HG02973 (cell line): ENCODE results near the gene MAD1L1.
"Not testable (repeated sequence)": the region's sequence is repeated elsewhere in the genome, so short reads cannot be mapped to it uniquely, and the experiment has no call there.

Experiments
- ATAC-seq: cut with Tn5 transposase; IDR thresholded peaks from one replicate; pipeline ENCODE4 v1.9.1; 2021; ENCODE audit warnings: moderate library complexity; ENCODE audit not compliant: unreplicated experiment

MAD1L1 gene

GRCh38 chr7:2232766-2233520 lies at the start of gene MAD1L1:
TSS of gene MAD1L1 (minus strand) at chr7:2232945. CDS start at chr7:2230133, 2,812 bp downstream.
- ATAC-seq: peak; percentile 68

DNA sequence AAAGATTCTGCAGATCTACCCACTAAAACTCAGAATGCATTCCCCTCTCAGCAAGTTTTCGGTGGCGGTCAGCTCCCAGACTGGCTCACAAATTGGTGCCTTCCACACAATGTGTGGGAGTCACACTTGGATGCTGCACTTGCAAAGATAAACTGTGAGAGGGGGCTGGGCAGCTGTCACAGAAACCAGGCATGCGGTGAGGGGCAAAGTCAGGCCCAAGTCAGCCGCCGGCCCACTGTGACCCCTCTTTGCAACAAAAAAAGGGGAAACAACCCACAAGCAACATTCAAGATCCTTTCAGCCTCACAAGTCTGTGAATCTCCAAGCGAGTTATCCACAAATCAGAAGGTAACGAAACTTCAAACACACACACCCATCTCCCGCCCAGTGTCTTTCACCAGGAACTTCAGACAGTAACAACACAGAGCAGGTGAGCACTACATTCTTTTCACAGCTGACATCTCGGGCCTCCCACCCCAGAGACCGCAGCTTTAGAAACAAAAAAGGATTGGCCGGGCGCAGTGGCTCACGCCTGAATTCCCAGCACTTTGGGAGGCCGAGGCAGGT lies 49.5 kb upstream of the MAD1L1 start:
- no peak for ATAC-seq

GRCh38 chr7:2281541-2281940 lies 48.8 kb upstream of the MAD1L1 start:
- no peak for ATAC-seq

DNA sequence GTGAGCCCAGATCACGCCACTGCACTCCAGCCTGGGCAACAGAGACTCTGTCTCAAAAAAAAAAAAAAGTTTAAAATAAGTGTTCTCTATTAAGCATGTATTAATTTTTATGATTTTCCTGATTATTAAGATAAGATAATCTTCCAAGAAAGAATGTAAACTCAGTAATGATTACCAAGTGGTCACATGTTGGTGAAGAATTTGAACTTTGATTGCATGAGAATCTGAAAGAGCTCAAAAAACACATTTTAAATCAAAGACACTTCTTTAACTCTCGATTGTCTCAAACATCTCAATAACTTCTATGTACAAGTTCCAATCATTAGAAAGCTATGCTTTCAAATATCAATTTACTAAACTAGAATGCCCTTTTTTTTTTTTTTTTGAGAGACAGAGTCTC lies 47.7 kb upstream of the MAD1L1 start:
- no peak for ATAC-seq

- no peak for ATAC-seq
Observed at GRCh38 chr7:2279896-2280295, 47.2 kb upstream of the MAD1L1 start.

GRCh38 chr7:2278026-2278425 lies 45.3 kb upstream of the MAD1L1 start:
- ATAC-seq: no peak

GRCh38 chr7:2276107-2276506 lies 43.4 kb upstream of the MAD1L1 start:
- ATAC-seq: no peak

GRCh38 chr7:2275101-2275500 lies 42.4 kb upstream of the MAD1L1 start:
- ATAC-seq: no peak

GRCh38 chr7:2274666-2275065 lies 41.9 kb upstream of the MAD1L1 start:
- ATAC-seq: no peak

- ATAC-seq: no peak
Observed at GRCh38 chr7:2273866-2274265, 41.1 kb upstream of the MAD1L1 start.

- ATAC-seq: no peak
Observed at GRCh38 chr7:2272031-2272430, 39.3 kb upstream of the MAD1L1 start.

- no peak for ATAC-seq
Observed at GRCh38 chr7:2271273-2272026, 38.7 kb upstream of the MAD1L1 start.

- no peak for ATAC-seq
Observed at GRCh38 chr7:2270495-2270894, 37.8 kb upstream of the MAD1L1 start.

- no peak for ATAC-seq
Observed at GRCh38 chr7:2269991-2270460, 37.3 kb upstream of the MAD1L1 start.

GRCh38 chr7:2269089-2269990 lies 36.6 kb upstream of the MAD1L1 start:
- not testable (repeated sequence) for ATAC-seq

DNA sequence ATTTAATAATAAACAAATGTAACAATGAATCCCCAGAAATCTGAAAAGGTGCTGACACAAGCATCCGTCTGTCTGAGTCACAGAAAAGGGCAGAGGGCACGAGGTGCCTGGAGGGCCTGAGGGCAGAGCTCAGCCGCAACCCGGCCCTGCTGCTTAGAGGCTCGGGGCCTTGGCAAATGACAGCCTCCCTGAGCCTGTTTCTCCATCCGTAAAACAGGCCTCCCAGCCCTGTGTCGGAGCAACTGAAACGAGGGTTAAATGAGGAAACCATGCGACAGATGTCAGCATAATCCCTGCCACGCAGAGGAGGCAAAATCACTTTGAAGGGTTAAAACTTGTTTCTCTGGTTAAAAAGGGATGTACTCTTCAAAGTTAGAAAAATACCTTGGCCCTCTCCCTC lies 34.2 kb upstream of the MAD1L1 start:
- ATAC-seq: no peak

GRCh38 chr7:2264158-2264557 lies 31.4 kb upstream of the MAD1L1 start:
- no peak for ATAC-seq

DNA sequence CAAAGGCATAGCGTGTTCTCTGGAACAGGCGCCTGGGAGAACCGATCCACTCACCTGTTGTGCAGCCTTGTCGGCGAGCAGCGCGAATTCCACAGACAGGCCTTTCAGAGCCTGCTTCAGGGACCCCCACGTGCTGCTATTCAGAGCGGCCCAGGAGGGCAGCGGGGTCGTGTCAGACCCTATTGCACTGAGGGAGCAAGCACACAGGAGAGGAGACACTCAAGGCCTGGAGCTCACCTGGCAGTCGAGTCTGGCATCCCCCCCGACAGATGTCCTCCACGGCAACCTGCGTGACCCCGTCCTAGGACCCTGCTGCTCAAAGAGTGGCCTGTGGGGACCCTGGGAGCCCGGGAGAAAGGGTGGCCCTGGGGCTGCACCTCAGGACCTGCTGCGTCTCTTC lies 30.4 kb upstream of the MAD1L1 start:
- ATAC-seq: no peak

GRCh38 chr7:2261611-2262010 lies 28.9 kb upstream of the MAD1L1 start:
- no peak for ATAC-seq

DNA sequence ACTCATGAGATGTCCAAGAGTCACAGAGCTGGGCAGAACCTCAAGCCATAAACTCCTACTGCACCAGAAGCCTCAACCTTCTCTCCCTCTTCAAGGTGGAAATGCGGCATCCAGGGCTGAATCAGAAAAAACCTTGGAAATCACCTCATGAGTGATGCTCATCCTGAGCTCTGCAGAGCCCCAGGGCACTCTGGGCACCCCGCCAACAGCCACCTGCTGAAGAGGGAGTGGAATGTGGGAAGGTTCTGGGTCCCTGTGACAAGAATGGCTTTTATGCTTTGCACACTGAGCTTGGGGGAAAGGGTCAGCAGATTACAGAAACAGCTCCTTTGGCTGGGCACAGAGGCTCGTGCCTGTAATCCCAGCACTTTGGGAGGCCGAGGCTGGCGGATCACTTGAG lies 28.1 kb upstream of the MAD1L1 start:
- ATAC-seq: no peak

- no peak for ATAC-seq
Observed at GRCh38 chr7:2259480-2259879, 26.7 kb upstream of the MAD1L1 start.
